ES-I3 (cell line): ENCODE measurements around the gene MKKS.
A peak's percentile ranks its signal among the peaks of the same experiment; 100 is the strongest.
"Not testable (repeated sequence)": the region's sequence is repeated elsewhere in the genome, so short reads cannot be mapped to it uniquely, and the experiment has no call there.

Source experiments
- H3K36me3 ChIP-seq: 2 replicates; pipeline ENCODE4 v1.6.1; 2013; ENCODE audit warnings: mild to moderate bottlenecking, low read length, control low read depth, moderate library complexity; ENCODE audit not compliant: insufficient read depth
- H3K4me1 ChIP-seq: 2 replicates; pipeline ENCODE4 v1.6.1; 2013; ENCODE audit warnings: mild to moderate bottlenecking, control low read depth, low read length; ENCODE audit not compliant: insufficient read depth
- H3K9ac ChIP-seq: 2 replicates; pipeline ENCODE4 v1.6.1; 2013; ENCODE audit warnings: low read depth, mild to moderate bottlenecking, low read length, moderate library complexity
- H3K9me3 ChIP-seq: 2 replicates; pipeline ENCODE4 v1.6.1; 2013; ENCODE audit warnings: mild to moderate bottlenecking, low read length, moderate library complexity; ENCODE audit not compliant: control insufficient read depth, insufficient read depth

MKKS gene

DNA sequence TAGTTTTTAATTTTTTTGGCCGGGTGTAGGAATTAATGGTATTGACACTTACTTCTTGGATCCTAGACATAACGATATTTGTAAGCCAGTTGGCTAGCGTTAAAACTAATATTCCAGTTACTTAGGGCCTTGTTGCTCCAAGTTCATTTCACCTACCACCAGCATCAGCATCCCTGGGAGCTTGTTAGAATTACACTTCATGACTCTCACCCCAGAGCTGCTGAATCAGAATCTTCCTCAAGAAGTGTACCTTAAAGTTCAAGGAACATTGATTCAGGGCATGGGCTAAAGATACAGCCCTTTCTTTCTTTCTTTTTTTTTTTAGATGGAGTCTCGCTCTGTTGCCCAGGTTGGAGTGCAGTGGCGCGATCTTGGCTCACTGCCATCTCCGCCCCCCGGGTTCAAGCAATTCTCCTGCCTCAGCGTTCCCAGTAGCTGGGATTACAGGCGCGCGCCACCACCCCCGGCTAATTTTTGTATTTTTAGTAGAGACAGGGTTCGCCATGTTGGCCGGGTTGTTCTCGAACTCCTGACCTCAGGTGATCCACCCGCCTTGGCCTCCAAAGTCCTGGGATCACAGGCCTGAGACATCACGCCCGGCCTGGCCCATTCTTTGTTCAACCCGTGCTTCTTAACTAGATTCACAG is 2.2 kb upstream of the MKKS start:
- Histone ChIP-seq H3K4me1 (peaks cover 8% of the 10 kb centered on the region; the same call in 1 of the 2 replicates), H3K9me3 (no peaks in the 10 kb centered on the region), H3K9ac (peak overlapping the region; percentile 94; the same call in 1 of the 2 replicates), H3K36me3 (no peaks in the 10 kb centered on the region)

DNA sequence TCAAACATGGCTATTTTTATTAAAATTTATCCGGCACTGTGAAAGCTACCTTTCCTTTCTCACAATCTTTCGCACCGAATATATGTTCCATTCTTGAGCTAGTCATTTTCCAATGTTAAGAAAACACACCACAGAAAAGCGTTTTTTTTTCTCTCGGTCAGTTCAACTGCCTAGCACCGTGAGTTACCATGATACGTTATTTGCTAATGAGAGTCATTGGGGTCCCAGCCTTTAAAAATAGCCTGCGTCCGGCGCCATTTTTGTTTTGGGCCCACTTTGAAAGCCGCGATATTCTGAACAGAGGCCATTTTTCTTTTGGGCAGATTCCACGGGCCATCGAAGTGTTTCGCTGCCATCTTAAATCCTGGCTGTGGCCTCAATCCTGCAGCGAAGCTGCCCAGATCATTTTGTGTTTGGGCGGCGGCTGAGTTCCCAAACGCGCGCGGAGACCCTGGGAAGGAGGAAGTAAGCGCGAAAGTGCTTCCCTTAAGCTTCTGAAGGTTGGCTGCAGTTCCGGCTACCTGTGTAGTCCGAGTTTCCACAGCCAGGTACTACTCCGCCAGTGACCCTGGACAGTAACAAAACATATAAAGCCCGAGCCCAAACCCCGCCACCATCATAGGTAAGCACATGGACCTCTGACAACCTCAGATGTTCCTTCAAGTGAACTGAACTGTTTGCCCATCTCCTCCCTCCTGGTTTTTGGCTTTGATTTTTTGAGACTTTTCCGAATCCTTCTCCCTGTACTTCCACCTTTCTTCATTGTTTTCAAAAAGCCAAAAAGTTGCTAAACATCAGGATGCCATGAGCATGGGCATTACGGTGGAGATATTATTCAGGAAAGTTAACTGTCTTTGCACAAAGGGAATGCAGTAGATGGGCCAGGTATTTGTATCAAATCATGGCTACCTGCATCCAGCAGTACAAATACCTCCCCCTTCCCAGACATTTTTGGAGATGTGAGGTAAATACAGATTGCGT is 1.1 kb upstream of the MKKS start, which contains the start of gene SLX4IP:
Gene SLX4IP, plus strand, starts transcription at position 474 of the 981 bp plus-strand sequence. CDS start 22,900 bp downstream, outside the sequence.
- Histone ChIP-seq H3K9me3 (no peaks in the 10 kb centered on the region), H3K4me1 (peaks cover 17% of the 10 kb centered on the region), H3K9ac (peak within 1 kb of the TSS; percentile 94), H3K36me3 (no peaks in the 10 kb centered on the region)

DNA sequence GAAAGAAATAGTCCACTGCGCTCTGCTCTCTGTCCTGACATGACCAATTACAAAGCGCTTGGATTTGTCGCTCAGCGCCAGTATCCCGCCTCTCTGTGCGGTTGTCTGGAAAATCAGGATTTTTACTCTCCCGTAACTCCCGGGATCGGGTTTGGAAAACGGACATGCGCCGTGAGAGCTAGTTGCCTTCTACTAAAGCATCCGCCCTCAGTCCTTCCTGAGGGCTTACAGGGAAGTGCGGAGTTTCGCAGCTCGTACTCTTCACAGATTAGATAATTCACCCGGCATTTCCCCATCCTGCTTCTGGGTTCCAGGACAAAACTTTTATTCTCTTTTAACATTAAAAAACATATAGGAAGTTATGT is 427 bp upstream of the MKKS start:
- Histone ChIP-seq H3K9me3 (no peaks in the 10 kb centered on the region), H3K9ac (peak overlapping the region; percentile 94), H3K4me1 (peaks cover 22% of the 10 kb centered on the region), H3K36me3 (no peaks in the 10 kb centered on the region)

DNA sequence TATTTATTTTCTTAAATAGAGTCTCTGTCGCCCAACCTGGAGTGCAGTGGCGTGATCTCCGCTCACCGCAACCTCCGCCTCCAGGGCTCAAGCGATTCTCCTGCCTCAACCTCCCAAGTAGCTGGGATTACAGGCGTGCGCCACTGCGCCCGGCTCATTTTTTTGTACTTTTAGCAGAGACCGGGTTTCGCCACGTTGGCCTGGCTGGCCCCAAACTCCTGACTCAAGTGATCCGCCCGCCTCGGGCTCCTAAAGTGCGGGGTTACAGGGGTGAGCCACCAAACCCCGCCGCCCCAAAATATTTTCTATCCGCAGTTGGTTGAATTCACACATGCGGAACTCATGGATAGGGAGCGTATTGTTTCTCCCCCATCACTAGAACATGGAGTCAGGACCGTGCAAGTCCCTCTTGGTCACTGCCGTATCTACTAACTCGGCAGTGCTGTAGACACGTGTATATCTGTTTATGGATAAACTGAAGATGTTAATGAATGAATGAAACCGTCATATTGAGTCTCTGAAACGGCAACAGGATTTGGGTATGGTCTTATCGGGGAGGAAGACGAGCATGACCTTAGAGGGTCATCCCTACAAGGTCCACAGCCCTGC is 904 bp downstream of the MKKS start:
- no peaks in the 10 kb centered on the region for H3K36me3 ChIP-seq
- H3K9me3 ChIP-seq: no peaks in the 10 kb centered on the region
- H3K9ac ChIP-seq: peak overlapping the region; percentile 94
- H3K4me1 ChIP-seq: peaks cover 29% of the 10 kb centered on the region

DNA sequence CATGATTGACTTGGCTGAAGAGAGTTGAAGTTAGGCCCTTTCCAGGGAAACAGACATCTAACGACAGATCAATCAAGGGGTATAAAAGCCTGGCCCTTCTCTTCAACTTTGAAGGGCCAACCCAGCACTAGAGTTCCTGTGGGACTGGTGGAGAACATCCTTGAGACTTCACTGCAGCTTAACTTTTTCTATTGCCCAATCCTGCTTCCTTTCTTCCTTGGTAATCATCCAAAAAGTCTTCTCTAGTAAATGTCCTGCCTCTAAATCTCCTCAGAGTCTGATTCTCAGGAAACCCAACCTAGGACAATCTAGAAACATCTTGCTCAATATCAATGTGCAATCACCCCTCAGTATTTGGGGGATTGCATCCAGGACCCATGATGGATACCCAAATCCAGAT is 1.9 kb downstream of the MKKS start:
- H3K36me3 ChIP-seq: no peaks in the 10 kb centered on the region
- H3K9me3 ChIP-seq: no peaks in the 10 kb centered on the region
- H3K9ac ChIP-seq: no peak overlapping the region
- H3K4me1 ChIP-seq: peaks cover 29% of the 10 kb centered on the region

DNA sequence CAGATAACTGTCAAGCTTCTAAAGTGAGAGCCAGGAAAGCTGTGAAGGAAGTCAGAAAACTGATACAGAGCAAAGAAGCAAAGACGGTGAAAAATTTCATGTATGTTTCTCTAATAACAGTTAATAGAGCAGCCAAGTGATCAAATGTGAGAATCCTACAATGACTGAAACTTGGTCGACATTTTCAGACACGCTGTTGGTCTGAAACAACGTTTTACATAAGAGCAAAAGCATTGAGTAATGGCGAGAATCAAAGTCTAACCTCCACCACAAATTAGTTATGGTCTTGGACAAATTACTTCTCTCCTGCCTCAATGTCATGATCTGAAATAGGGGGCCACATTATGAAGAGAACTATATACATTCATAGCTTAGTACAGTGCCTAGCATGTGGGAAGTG is 3.3 kb downstream of the MKKS start:
- Histone ChIP-seq H3K9ac (no peak overlapping the region), H3K4me1 (peaks cover 29% of the 10 kb centered on the region), H3K9me3 (no peaks in the 10 kb centered on the region), H3K36me3 (no peaks in the 10 kb centered on the region; the same call in 1 of the 2 replicates)

DNA sequence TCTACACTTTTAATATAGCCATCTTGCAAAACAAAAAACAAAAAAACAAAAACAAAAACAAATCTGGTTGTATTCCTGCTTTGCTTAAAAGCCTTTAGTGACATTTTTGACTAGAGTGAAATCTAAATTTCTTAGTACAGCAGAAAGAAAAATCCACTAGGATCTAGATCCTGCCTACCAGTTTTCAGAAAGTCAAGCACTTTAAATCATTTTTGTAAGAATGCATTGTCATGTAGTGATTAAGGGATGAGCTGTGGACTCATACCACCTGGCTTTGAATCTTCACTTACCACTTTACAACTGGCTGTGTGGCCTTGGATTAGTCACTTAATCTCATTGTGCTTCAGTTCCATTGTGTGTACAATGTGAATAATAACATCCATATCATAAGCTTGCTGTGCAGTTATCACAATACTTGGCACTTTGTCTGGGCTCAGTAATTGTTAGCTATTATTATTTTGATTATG is 4.0 kb downstream of the MKKS start:
- Histone ChIP-seq H3K9me3 (no peaks in the 10 kb centered on the region), H3K4me1 (peaks cover 29% of the 10 kb centered on the region), H3K9ac (no peak overlapping the region), H3K36me3 (peaks cover 3% of the 10 kb centered on the region)

DNA sequence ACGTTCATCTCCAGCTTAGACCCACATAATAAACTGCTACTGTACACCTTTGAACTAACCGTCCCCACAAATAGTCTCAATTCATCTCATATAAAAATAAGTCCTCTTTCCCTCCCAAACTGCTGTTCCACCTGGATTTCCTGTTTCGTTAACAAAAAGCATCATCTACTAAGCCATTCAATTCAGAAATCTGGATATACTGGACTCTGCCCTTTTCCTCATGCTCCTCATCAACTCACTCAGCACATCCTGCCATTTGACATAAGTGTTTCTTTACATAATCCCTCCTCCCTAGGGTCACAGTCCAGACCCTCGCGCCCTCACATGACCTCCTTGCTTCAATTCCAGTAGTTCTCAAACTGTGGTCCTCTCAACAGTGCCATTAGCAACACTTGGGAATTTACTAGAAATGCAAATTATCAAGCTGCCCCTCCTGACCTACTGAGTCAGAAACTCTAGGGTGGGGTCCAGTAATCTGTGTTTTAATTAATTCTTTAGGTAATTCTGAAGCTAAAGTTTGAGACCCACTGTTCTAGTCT is 4.5 kb downstream of the MKKS start:
- H3K4me1 ChIP-seq: peaks cover 29% of the 10 kb centered on the region
- no peak overlapping the region for H3K9ac ChIP-seq
- no peaks in the 10 kb centered on the region for H3K9me3 ChIP-seq

DNA sequence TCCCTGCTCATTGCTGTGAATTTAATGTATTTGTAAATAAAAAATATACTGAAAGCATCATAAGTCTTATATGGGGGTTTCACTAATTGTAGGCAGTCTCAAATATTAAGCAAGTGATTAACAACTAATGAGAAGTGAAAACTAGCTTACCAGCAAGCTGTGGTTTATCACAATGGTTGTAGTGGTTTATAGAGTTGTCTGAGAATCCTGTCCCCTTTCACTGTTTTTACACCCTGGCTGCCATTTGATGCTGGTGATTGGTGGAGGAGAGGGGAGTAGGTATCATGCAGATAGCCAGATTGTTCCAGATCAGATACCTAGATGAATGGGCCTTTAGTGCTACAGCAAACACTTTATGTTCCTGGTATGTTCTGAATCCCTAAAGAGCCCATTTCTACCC is 6.0 kb downstream of the MKKS start:
- Histone ChIP-seq H3K9me3 (no peaks in the 10 kb centered on the region), H3K36me3 (peaks cover 3% of the 10 kb centered on the region), H3K4me1 (peaks cover 29% of the 10 kb centered on the region), H3K9ac (no peak overlapping the region)

More for the DNA sequence above, 4.5 kb downstream of the MKKS start:
- H3K36me3 ChIP-seq: peaks cover 3% of the 10 kb centered on the region

DNA sequence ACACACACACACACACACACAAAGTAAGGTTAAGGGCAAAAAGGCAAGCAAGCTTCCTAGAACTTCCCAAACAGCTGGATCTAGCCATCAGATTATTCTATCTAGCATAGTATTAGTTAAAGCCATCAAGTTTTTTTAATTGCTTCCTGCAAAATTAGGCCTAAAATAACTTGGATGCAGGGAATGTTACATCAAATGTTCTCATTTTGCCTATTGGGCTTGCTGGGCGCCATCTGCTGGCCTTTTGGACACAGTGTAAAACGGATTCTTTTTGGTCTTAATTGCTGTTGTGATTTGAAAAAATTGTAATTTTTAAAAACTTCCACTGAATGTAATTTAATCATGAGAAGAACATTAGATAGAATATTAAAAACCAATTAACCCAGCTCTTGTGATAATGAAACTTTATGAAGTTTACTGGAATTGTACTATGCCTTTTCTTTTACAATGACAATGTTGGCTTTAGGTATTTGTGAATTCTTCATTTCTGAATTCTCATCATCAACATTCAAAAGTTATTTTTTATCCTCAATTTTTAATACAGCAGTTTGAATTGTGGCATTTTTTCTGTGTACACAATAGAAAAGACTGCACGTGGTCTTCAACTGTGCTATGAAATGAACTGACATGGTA is 6.8 kb downstream of the MKKS start:
- peaks cover 28% of the 10 kb centered on the region for H3K4me1 ChIP-seq
- no peaks in the 10 kb centered on the region for H3K9me3 ChIP-seq
- no peak overlapping the region for H3K9ac ChIP-seq
- H3K36me3 ChIP-seq: peaks cover 3% of the 10 kb centered on the region

DNA sequence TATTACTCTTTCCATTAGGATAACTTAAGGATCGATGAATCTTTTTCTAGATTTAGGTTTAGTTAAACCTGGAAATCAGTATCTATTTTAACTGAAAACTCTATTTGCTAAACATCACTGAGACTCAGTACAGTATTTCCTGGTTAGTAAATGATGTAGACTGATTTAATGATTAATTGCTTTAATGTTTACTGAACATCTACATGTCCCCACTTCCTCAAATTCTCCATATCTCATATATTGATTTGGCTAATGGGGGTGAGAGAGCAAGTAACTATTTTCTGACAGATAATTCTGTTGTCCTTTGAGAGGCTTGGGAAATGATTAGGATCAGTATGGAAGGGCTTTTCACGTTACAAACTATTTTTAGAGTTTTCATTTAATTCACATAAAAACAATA is 10.3 kb downstream of the MKKS start:
- Histone ChIP-seq H3K4me1 (peaks cover 17% of the 10 kb centered on the region), H3K9ac (no peak overlapping the region), H3K36me3 (peaks cover 3% of the 10 kb centered on the region), H3K9me3 (no peaks in the 10 kb centered on the region)

DNA sequence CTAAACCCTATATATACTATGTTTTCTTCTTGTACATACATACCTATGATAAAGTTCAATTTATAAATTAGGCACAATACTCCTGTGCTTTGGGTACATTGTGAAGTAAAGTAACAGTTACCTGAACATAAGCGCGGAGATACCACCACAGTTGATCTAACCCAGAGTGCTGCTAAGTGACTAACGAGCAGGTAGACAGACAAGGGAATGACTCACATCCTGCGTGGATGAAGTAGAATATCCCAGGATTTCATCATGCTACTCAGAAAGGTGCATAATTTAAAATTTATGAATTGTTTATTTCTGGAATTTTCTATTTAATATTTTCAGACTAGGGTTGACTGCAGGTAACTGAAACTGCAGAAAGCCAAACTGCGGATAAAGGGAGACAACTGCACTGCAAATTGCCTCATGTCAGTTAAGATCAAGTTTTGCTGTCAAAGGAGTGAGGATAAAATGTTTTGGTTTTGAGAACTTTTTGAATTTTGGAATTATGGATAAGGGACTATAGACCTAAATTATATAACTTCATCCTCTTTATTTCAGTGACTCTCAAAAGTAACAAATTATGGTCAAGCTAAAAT is 14.4 kb downstream of the MKKS start:
- H3K36me3 ChIP-seq: no peaks in the 10 kb centered on the region
- peaks cover 28% of the 10 kb centered on the region for H3K4me1 ChIP-seq
- no peaks in the 10 kb centered on the region for H3K9me3 ChIP-seq
- H3K9ac ChIP-seq: no peak overlapping the region

DNA sequence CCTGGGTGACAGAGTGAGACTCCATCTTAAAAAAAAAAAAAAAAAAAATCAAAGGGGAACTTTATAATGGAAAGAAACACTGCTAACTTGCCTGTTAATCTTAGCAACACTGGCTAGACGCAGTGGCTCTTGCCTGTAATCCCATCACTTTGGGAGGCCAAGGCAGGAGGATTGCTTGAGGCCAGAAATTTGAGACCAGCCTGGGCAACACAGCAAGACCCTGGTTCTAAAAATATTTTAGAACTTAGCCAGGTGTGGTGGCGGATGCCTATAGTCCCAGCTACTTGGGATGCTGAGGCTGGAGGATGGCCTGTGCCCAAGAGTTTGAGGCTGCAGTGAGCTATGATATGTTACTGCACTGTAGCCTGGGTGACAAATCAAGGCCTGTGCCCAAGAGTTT is 16.8 kb downstream of the MKKS start:
- H3K9ac ChIP-seq, H3K36me3 ChIP-seq, H3K9me3 ChIP-seq: not testable (repeated sequence)
- H3K4me1 ChIP-seq: peaks cover 28% of the 10 kb centered on the region
